ENCODE data around the gene ARNT2. TPM values are rescaled to one million over a fixed set of nuclear protein-coding genes. Genes with fewer than 3 reads are reported as not detected.

The ARNT2 gene
- total and polyA plus RNA-seq, 2 experiments from 2014 or later: 4.6 to 11.6 TPM

DNA sequence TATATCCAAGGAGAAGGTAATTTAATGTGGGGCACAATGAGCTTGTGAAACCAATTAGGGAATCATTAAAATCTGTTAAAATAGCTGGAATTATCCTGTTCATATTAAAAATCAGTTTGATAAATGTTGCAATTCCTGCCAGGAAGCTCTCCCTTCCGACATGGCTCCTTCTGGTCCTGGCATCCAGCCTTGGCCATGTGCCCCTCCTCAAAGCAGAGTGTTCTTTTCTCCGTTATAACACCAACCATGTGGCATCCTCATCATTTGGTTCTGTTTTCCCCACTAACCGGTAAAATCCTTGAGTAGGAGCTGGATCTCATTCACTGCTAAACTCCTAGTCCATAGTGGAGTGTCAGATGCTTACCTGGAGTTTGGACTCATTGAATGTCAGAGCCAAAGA, 127.2 kb downstream of the ARNT2 start (continued):
- TF ChIP-seq, protein P1, sequence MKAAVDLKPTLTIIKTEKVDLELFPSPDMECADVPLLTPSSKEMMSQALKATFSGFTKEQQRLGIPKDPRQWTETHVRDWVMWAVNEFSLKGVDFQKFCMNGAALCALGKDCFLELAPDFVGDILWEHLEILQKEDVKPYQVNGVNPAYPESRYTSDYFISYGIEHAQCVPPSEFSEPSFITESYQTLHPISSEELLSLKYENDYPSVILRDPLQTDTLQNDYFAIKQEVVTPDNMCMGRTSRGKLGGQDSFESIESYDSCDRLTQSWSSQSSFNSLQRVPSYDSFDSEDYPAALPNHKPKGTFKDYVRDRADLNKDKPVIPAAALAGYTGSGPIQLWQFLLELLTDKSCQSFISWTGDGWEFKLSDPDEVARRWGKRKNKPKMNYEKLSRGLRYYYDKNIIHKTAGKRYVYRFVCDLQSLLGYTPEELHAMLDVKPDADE (IDR thresholded peaks at IDR 0.05): no peak
- TF ChIP-seq EZH2 (IDR thresholded peaks at IDR 0.05; ENCODE audit: low read depth, unreplicated experiment): no peak
- TF ChIP-seq, protein P2, sequence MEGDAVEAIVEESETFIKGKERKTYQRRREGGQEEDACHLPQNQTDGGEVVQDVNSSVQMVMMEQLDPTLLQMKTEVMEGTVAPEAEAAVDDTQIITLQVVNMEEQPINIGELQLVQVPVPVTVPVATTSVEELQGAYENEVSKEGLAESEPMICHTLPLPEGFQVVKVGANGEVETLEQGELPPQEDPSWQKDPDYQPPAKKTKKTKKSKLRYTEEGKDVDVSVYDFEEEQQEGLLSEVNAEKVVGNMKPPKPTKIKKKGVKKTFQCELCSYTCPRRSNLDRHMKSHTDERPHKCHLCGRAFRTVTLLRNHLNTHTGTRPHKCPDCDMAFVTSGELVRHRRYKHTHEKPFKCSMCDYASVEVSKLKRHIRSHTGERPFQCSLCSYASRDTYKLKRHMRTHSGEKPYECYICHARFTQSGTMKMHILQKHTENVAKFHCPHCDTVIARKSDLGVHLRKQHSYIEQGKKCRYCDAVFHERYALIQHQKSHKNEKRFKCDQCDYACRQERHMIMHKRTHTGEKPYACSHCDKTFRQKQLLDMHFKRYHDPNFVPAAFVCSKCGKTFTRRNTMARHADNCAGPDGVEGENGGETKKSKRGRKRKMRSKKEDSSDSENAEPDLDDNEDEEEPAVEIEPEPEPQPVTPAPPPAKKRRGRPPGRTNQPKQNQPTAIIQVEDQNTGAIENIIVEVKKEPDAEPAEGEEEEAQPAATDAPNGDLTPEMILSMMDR (conservative IDR thresholded peaks at IDR 0.05; ENCODE audit: low read depth in 2 of 2): no peak
- no peak for TF ChIP-seq STAT1 (IDR thresholded peaks at IDR 0.05; ENCODE audit: unreplicated experiment)

DNA sequence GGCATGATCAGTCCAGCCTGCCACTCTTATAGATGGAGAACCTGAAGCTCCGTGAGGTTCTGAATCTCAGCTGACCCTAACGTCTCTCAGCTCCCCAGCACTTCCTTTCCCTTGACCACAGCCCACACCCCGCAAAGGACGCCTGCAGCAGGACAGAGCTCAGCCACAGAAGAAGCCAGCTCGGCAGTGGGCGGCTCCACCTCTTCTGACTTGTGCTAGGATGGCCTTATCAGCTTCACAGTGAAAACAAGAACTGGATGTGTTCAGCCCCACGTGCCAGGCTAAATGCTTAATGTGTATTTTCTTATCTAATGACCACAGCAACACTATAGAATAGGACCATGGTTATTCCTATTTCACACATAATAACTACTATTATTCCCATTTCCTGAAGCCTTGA, 127.6 kb downstream of the ARNT2 start:
- H3K27me3 Mint-ChIP-seq (ENCODE audit: insufficient read depth, low read depth, poor library complexity): peaks cover 1% of the 10 kb centered on the region
- H3K4me3 Mint-ChIP-seq: no peak overlapping the region
- Histone ChIP-seq H4K20me1 (replicated peaks; ENCODE audit: insufficient read depth) (no peaks in the 10 kb centered on the region), H3K79me2 (replicated peaks; ENCODE audit: insufficient read depth) (no peaks in the 10 kb centered on the region), H3K4me2 (no peak overlapping the region), H3K4me3 (no peak overlapping the region), H3K9me2 (ENCODE audit: insufficient read depth) (peaks cover 6% of the 10 kb centered on the region; the same call in 1 of the 2 replicates), H2AFZ (no peak overlapping the region), H3K27me3 (ENCODE audit: insufficient read depth) (no peaks in the 10 kb centered on the region), H3K27ac (ENCODE audit: low read depth) (no peak overlapping the region), H3K36me3 (ENCODE audit: insufficient read depth) (peaks cover 13% of the 10 kb centered on the region; the same call in 1 of the 2 replicates), H3K4me1 (ENCODE audit: insufficient read depth) (peaks cover 10% of the 10 kb centered on the region), H3F3A (replicated peaks; ENCODE audit: low read depth) (no peaks in the 10 kb centered on the region)
- DNase-seq (ENCODE audit: low spot score): no peak
- H3K4me1 Mint-ChIP-seq: peaks cover 11% of the 10 kb centered on the region
- H3K27ac Mint-ChIP-seq: no peak overlapping the region
- no peak for ATAC-seq
- peaks cover 31% of the 10 kb centered on the region for H3K36me3 Mint-ChIP-seq (ENCODE audit: low read depth)
- peaks cover 29% of the 10 kb centered on the region for H3K9me3 Mint-ChIP-seq
- TF ChIP-seq STAT1 (IDR thresholded peaks at IDR 0.05; ENCODE audit: unreplicated experiment): no peak
- no peak for TF ChIP-seq ZNF331 (CRISPR knock-in tag; IDR thresholded peaks at IDR 0.05; ENCODE audit: low read depth)
- TF ChIP-seq CREB1 (CRISPR knock-in tag; IDR thresholded peaks at IDR 0.05; ENCODE audit: low read depth): no peak
- no peak for TF ChIP-seq ZNF114 (CRISPR knock-in tag; IDR thresholded peaks at IDR 0.05)
- TF ChIP-seq, protein P3, sequence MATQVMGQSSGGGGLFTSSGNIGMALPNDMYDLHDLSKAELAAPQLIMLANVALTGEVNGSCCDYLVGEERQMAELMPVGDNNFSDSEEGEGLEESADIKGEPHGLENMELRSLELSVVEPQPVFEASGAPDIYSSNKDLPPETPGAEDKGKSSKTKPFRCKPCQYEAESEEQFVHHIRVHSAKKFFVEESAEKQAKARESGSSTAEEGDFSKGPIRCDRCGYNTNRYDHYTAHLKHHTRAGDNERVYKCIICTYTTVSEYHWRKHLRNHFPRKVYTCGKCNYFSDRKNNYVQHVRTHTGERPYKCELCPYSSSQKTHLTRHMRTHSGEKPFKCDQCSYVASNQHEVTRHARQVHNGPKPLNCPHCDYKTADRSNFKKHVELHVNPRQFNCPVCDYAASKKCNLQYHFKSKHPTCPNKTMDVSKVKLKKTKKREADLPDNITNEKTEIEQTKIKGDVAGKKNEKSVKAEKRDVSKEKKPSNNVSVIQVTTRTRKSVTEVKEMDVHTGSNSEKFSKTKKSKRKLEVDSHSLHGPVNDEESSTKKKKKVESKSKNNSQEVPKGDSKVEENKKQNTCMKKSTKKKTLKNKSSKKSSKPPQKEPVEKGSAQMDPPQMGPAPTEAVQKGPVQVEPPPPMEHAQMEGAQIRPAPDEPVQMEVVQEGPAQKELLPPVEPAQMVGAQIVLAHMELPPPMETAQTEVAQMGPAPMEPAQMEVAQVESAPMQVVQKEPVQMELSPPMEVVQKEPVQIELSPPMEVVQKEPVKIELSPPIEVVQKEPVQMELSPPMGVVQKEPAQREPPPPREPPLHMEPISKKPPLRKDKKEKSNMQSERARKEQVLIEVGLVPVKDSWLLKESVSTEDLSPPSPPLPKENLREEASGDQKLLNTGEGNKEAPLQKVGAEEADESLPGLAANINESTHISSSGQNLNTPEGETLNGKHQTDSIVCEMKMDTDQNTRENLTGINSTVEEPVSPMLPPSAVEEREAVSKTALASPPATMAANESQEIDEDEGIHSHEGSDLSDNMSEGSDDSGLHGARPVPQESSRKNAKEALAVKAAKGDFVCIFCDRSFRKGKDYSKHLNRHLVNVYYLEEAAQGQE (IDR thresholded peaks at IDR 0.05; ENCODE audit: unreplicated experiment): no peak
- TF ChIP-seq POLR2AphosphoS5 (IDR thresholded peaks at IDR 0.05; ENCODE audit: low read depth): no peak
- TF ChIP-seq, protein P4, sequence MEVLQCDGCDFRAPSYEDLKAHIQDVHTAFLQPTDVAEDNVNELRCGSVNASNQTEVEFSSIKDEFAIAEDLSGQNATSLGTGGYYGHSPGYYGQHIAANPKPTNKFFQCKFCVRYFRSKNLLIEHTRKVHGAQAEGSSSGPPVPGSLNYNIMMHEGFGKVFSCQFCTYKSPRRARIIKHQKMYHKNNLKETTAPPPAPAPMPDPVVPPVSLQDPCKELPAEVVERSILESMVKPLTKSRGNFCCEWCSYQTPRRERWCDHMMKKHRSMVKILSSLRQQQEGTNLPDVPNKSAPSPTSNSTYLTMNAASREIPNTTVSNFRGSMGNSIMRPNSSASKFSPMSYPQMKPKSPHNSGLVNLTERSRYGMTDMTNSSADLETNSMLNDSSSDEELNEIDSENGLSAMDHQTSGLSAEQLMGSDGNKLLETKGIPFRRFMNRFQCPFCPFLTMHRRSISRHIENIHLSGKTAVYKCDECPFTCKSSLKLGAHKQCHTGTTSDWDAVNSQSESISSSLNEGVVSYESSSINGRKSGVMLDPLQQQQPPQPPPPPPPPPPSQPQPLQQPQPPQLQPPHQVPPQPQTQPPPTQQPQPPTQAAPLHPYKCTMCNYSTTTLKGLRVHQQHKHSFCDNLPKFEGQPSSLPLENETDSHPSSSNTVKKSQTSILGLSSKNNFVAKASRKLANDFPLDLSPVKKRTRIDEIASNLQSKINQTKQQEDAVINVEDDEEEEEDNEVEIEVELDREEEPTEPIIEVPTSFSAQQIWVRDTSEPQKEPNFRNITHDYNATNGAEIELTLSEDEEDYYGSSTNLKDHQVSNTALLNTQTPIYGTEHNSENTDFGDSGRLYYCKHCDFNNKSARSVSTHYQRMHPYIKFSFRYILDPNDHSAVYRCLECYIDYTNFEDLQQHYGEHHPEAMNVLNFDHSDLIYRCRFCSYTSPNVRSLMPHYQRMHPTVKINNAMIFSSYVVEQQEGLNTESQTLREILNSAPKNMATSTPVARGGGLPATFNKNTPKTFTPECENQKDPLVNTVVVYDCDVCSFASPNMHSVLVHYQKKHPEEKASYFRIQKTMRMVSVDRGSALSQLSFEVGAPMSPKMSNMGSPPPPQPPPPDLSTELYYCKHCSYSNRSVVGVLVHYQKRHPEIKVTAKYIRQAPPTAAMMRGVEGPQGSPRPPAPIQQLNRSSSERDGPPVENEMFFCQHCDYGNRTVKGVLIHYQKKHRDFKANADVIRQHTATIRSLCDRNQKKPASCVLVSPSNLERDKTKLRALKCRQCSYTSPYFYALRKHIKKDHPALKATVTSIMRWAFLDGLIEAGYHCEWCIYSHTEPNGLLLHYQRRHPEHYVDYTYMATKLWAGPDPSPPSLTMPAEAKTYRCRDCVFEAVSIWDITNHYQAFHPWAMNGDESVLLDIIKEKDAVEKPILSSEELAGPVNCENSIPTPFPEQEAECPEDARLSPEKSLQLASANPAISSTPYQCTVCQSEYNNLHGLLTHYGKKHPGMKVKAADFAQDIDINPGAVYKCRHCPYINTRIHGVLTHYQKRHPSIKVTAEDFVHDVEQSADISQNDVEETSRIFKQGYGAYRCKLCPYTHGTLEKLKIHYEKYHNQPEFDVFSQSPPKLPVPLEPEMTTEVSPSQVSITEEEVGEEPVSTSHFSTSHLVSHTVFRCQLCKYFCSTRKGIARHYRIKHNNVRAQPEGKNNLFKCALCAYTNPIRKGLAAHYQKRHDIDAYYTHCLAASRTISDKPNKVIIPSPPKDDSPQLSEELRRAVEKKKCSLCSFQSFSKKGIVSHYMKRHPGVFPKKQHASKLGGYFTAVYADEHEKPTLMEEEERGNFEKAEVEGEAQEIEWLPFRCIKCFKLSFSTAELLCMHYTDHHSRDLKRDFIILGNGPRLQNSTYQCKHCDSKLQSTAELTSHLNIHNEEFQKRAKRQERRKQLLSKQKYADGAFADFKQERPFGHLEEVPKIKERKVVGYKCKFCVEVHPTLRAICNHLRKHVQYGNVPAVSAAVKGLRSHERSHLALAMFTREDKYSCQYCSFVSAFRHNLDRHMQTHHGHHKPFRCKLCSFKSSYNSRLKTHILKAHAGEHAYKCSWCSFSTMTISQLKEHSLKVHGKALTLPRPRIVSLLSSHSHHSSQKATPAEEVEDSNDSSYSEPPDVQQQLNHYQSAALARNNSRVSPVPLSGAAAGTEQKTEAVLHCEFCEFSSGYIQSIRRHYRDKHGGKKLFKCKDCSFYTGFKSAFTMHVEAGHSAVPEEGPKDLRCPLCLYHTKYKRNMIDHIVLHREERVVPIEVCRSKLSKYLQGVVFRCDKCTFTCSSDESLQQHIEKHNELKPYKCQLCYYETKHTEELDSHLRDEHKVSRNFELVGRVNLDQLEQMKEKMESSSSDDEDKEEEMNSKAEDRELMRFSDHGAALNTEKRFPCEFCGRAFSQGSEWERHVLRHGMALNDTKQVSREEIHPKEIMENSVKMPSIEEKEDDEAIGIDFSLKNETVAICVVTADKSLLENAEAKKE (CRISPR knock-in tag; IDR thresholded peaks at IDR 0.05): no peak
- TF ChIP-seq, protein P1 (IDR thresholded peaks at IDR 0.05): no peak
- no peak for TF ChIP-seq NANOG (IDR thresholded peaks at IDR 0.05; ENCODE audit: borderline replicate concordance)
